Esophagus squamous epithelium (tissue), 4 donors: ENCODE results near the gene ARMC7.

Source experiments
- CTCF ChIP-seq, 6 experiments: fragments of 450-650 bp in 4 of 6; fragments of 200-600 bp in 2 of 6; sonication (generic) in 2 of 6; IDR thresholded peaks; one replicate each; pipeline ENCODE4 v1.5.1; 2016 to 2019; ENCODE audit warnings: antibody characterized with exemption in 6 of 6, mild to moderate bottlenecking in 4 of 6, moderate library complexity in 4 of 6
- POLR2A ChIP-seq, 4 donors: fragments of 450-650 bp; IDR thresholded peaks; one replicate each; pipeline ENCODE4 v1.6.1; 2017; ENCODE audit warnings: antibody characterized with exemption in 4 of 4, mild to moderate bottlenecking in 4 of 4, moderate library complexity in 3 of 4

GRCh38 chr17:75178453-75178852 lies 68.7 kb downstream of the ARMC7 start:
- TF ChIP-seq CTCF (IDR thresholded peaks at IDR 0.05) (no peak), POLR2A (IDR thresholded peaks at IDR 0.05) (no peak)
